Left lung (tissue), 10 donors: Measurements from ENCODE around the gene VPS54. TPM values are rescaled to one million over a fixed set of nuclear protein-coding genes. Genes with fewer than 3 reads are reported as not detected.

Experiments used
- ATAC-seq: fragments of 200-7000 bp; cut with Tn5 transposase; one replicate; pipeline ENCODE4 v1.9.1; 2020; ENCODE audit warnings: moderate library complexity
- DNase-seq, 4 donors: peaks; one replicate each; pipeline ENCODE4 v3.0.0-alpha.2; 2013 to 2020
- H3K27ac ChIP-seq, 2 donors: fragments of 200-600 bp; sonication (generic) in 1 of 2; one replicate each; pipeline versions ENCODE4 v1.5.0 to v1.8.0; 2020 to 2021
- H3K27me3 ChIP-seq, 2 donors: fragments of 200-600 bp; sonication (generic) in 1 of 2; one replicate each; pipeline versions ENCODE4 v1.5.0 to v1.8.0; 2020 to 2021
- H3K36me3 ChIP-seq, 2 donors: fragments of 200-600 bp; sonication (generic) in 1 of 2; one replicate each; pipeline versions ENCODE4 v1.5.0 to v1.8.0; 2020 to 2021
- H3K4me1 ChIP-seq, 2 donors: fragments of 200-600 bp; one replicate each; pipeline ENCODE4 v1.8.0; 2021
- H3K4me3 ChIP-seq, 2 donors: fragments of 200-600 bp; sonication (generic) in 1 of 2; one replicate each; pipeline versions ENCODE4 v1.5.0 to v1.8.0; 2020 to 2021; ENCODE audit warnings: mild to moderate bottlenecking in 1 of 2
- H3K9me3 ChIP-seq, 2 donors: fragments of 200-600 bp; sonication (generic) in 1 of 2; one replicate each; pipeline versions ENCODE4 v1.5.0 to v1.8.0; 2020 to 2021
- CTCF ChIP-seq, 2 donors: fragments of 200-600 bp; sonication (generic) in 1 of 2; IDR thresholded peaks; one replicate each; pipeline versions ENCODE4 v1.5.0 to v1.8.0; 2021; ENCODE audit warnings: antibody characterized with exemption in 2 of 2
- intact Hi-C, 2 donors: fragments of 100-400 bp; cut with DNase I; formaldehyde crosslinking; loops; one replicate each; pipeline versions ENCODE4 v1.11.2 to v1.14.2; 2022
- polyA plus RNA-seq, 6 donors: library from polyadenylated mRNA; unstranded; fragments of 120-200 nt; gene quantifications; one replicate each; pipeline ENCODE4 v1.2.1, GENCODE V29; 2013; ENCODE audit not compliant: insufficient read length in 6 of 6
- total RNA-seq, 2 donors: library from RNA; stranded (reverse); fragmentation: NEBNext Ultra II Directional; extraction: Animal tissue kit (Norgen Biotek cat#: 25700); gene quantifications; one replicate each; pipeline ENCODE4 v1.2.1, GENCODE V29; 2021
- donor health status: DM: no; HTN: yes; CAD: no.
- donor health status: DM: no; HTN: no; CAD: no.

VPS54 gene
- total and polyA plus RNA-seq, 8 donors, result 24.1 to 53.2 (median 47.3) TPM

DNA sequence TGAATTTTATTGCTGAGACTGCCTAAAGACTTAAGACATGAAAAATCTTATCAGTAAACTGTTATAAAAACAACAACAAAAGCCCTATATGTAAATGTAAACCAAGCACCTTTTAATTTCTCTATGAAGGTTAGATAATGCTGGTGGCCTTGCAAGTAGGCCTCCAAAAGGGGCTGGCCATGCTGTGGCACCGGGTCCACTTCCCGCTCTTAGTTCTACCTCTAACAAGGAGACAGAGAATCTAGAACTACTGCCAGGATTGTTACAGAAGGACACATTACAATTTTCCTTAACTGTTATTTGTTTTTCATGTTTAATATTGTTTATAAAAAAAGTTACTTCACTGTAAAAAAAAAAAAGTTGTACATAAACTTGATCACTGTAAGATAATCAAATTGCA lies 128.6 kb downstream of the VPS54 start:
- no peak for ATAC-seq
- intact Hi-C loops, result no loop called here
- Histone ChIP-seq H3K4me1 (peaks cover 0 to 4% of the 10 kb centered on the region in 2 donors), H3K27me3 (no peaks in the 10 kb centered on the region), H3K27ac (no peak overlapping the region), H3K9me3 (no peaks in the 10 kb centered on the region), H3K36me3 (peaks cover 0 to 100% of the 10 kb centered on the region in 2 donors), H3K4me3 (no peak overlapping the region)
- TF ChIP-seq CTCF (IDR thresholded peaks at IDR 0.05), result no peak
- DNase-seq, result no peak

- no peak overlapping the region for H3K4me3 ChIP-seq
- H3K9me3 ChIP-seq, result no peaks in the 10 kb centered on the region
- peaks cover 0 to 4% of the 10 kb centered on the region in 2 donors for H3K4me1 ChIP-seq
- intact Hi-C loops, result no loop called here
- peak; percentile 50 for TF ChIP-seq CTCF (IDR thresholded peaks at IDR 0.05)
- ATAC-seq (peak; percentile 87), DNase-seq (peak in 2 of 4 donors; percentile 18 to 53)
- no peak overlapping the region for H3K27ac ChIP-seq
- peaks cover 0 to 100% of the 10 kb centered on the region in 2 donors for H3K36me3 ChIP-seq
- no peaks in the 10 kb centered on the region for H3K27me3 ChIP-seq
Measured at GRCh38 chr2:63888490-63889402, 130.5 kb downstream of the VPS54 start.

DNA sequence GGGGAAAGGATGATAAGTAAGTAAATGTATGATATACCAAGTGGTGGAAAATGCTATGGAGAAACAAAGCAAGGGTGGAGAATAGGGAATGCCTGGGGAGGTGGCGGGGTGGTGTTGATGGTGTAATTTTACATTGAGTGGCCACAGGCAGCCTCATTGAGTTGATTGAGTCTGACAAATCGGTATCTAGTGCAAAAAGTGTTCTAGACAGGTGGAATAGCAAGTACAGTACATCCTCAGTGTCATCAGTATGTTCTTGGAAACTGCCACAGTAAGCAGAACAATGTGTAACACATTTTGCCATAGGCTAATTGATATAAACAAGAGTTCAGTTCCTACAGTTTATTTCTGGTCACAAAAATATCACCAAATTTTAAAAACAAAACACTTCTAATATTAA lies 131.2 kb downstream of the VPS54 start:
- no peak for TF ChIP-seq CTCF (IDR thresholded peaks at IDR 0.05)
- Histone ChIP-seq H3K4me3 (no peak overlapping the region), H3K4me1 (peaks cover 0 to 4% of the 10 kb centered on the region in 2 donors), H3K27ac (no peak overlapping the region), H3K27me3 (no peaks in the 10 kb centered on the region), H3K9me3 (no peaks in the 10 kb centered on the region), H3K36me3 (peaks cover 0 to 100% of the 10 kb centered on the region in 2 donors)
- no peak for DNase-seq
- intact Hi-C loops, result no loop called here
- ATAC-seq, result no peak

- H3K4me3 ChIP-seq, result no peak overlapping the region
- peaks cover 0 to 96% of the 10 kb centered on the region in 2 donors for H3K36me3 ChIP-seq
- no peak overlapping the region for H3K27ac ChIP-seq
- ATAC-seq (no peak), DNase-seq (no peak)
- intact Hi-C loops, result no loop called here
- no peaks in the 10 kb centered on the region for H3K9me3 ChIP-seq
- H3K27me3 ChIP-seq, result no peaks in the 10 kb centered on the region
- H3K4me1 ChIP-seq, result no peaks in the 10 kb centered on the region
- TF ChIP-seq CTCF (IDR thresholded peaks at IDR 0.05), result no peak
Measured at GRCh38 chr2:63886445-63886844, 132.8 kb downstream of the VPS54 start.

DNA sequence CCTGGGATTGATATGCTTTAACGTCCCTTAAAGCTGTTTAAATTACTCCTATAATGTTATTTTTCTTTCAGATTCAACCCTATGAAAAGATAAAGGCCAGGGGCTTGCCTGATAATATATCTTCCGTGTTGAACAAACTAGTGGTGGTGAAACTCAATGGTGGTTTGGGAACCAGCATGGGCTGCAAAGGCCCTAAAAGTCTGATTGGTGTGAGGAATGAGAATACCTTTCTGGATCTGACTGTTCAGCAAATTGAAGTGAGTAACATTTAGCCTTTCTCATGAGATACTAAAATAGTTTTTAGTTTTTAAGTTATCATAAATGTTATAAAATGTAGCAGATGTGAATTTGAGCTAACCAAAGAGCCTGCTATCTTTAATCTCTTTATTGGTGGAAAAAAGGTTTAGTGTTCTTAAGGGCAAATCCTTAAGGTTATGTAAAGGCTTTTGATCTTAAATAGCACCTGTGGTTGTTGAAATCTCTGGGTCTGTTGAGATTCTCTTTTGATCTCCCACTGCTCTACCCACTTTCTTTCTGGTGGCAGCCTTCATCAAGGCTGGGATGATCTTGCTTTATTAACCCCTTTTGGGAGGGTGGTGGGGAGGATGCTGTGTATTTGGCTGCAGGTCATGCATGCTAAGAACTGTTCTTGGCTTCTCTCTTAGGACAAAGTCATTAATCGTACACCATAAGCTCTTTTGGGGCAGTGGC lies 136.7 kb downstream of the VPS54 start:
- no peaks in the 10 kb centered on the region for H3K27me3 ChIP-seq
- ATAC-seq (no peak), DNase-seq (no peak)
- intact Hi-C loops, result no loop called here
- H3K27ac ChIP-seq, result no peak overlapping the region
- no peak for TF ChIP-seq CTCF (IDR thresholded peaks at IDR 0.05)
- no peaks in the 10 kb centered on the region for H3K9me3 ChIP-seq
- no peaks in the 10 kb centered on the region for H3K4me1 ChIP-seq
- peaks cover 0 to 75% of the 10 kb centered on the region in 2 donors for H3K36me3 ChIP-seq
- no peak overlapping the region for H3K4me3 ChIP-seq
